ENCODE results near the gene ZSWIM7. TPM values are rescaled to one million over a fixed set of nuclear protein-coding genes. Genes with fewer than 3 reads are reported as not detected.

Gene ZSWIM7
- total and polyA plus RNA-seq, 2 experiments from 2014 or later: 16.3 to 50.4 TPM

GRCh38 chr17:15973834-15974233, 25.7 kb downstream of the ZSWIM7 start:
- no peak overlapping the region for H3K4me3 Mint-ChIP-seq
- H3K27ac Mint-ChIP-seq: no peak overlapping the region
- H3K9me3 Mint-ChIP-seq: no peaks in the 10 kb centered on the region
- no peaks in the 10 kb centered on the region; the same call in 1 of the 2 replicates for H3K79me2 ChIP-seq (replicated peaks; ENCODE audit: insufficient read depth)
- H3K4me3 ChIP-seq: no peak overlapping the region
- H3K9me2 ChIP-seq (ENCODE audit: insufficient read depth): no peaks in the 10 kb centered on the region
- peaks cover 7% of the 10 kb centered on the region for H3K4me1 ChIP-seq (ENCODE audit: insufficient read depth)
- no peaks in the 10 kb centered on the region for H3F3A ChIP-seq (replicated peaks; ENCODE audit: low read depth)
- H2AFZ ChIP-seq: no peak overlapping the region
- no peaks in the 10 kb centered on the region for H3K27me3 ChIP-seq (ENCODE audit: insufficient read depth)
- ATAC-seq (no peak), DNase-seq (ENCODE audit: low spot score) (no peak)
- no peak overlapping the region for H3K27ac ChIP-seq (ENCODE audit: low read depth)
- H3K36me3 Mint-ChIP-seq (ENCODE audit: low read depth): peaks cover 38% of the 10 kb centered on the region
- H4K20me1 ChIP-seq (replicated peaks; ENCODE audit: insufficient read depth): 0 out of 2 replicates have a peak, but pooled peaks cover 3% of the 10 kb centered on the region
- H3K4me2 ChIP-seq: no peak overlapping the region
- no peaks in the 10 kb centered on the region for H3K27me3 Mint-ChIP-seq (ENCODE audit: insufficient read depth, low read depth, poor library complexity)
- no peaks in the 10 kb centered on the region for H3K36me3 ChIP-seq (ENCODE audit: insufficient read depth)
- TF ChIP-seq NANOG (IDR thresholded peaks at IDR 0.05; ENCODE audit: borderline replicate concordance) (no peak), JUNB (IDR thresholded peaks at IDR 0.05; ENCODE audit: unreplicated experiment) (no peak), ZNF331 (CRISPR knock-in tag; IDR thresholded peaks at IDR 0.05; ENCODE audit: low read depth) (no peak), EZH2phosphoT487 (IDR thresholded peaks at IDR 0.05; ENCODE audit: unreplicated experiment) (no peak), ETS1 (IDR thresholded peaks at IDR 0.05) (no peak), REST (IDR thresholded peaks at IDR 0.05; ENCODE audit: unreplicated experiment) (no peak), STAT1 (IDR thresholded peaks at IDR 0.05; ENCODE audit: unreplicated experiment) (no peak), CREB1 (CRISPR knock-in tag; IDR thresholded peaks at IDR 0.05; ENCODE audit: low read depth) (no peak), POLR2AphosphoS5 (IDR thresholded peaks at IDR 0.05; ENCODE audit: low read depth) (no peak), ZNF462 (CRISPR knock-in tag; IDR thresholded peaks at IDR 0.05) (no peak), ZNF114 (CRISPR knock-in tag; IDR thresholded peaks at IDR 0.05) (no peak), CTCF (conservative IDR thresholded peaks at IDR 0.05; ENCODE audit: low read depth in 2 of 2) (no peak), EZH2 (IDR thresholded peaks at IDR 0.05; ENCODE audit: low read depth, unreplicated experiment) (no peak)
- peaks cover 22% of the 10 kb centered on the region for H3K4me1 Mint-ChIP-seq
